GM21737 (cell line): ENCODE results near the gene DNM3.

Source experiments
- ATAC-seq: cut with Tn5 transposase; IDR thresholded peaks from one replicate; pipeline ENCODE4 v1.9.1; 2021; ENCODE audit warnings: mild to moderate bottlenecking, moderate library complexity; ENCODE audit not compliant: unreplicated experiment

Gene DNM3

GRCh38 chr1:172399756-172400721, 558.7 kb downstream of the DNM3 start:
- no peak for ATAC-seq

- ATAC-seq = no peak
Measured at GRCh38 chr1:172400722-172401105, 559.4 kb downstream of the DNM3 start.

GRCh38 chr1:172401477-172401876, 560.2 kb downstream of the DNM3 start:
- no peak for ATAC-seq

GRCh38 chr1:172401892-172402291, 560.6 kb downstream of the DNM3 start:
- no peak for ATAC-seq

- no peak for ATAC-seq
Measured at GRCh38 chr1:172402878-172403569, 561.7 kb downstream of the DNM3 start.

GRCh38 chr1:172404121-172404520, 562.8 kb downstream of the DNM3 start:
- ATAC-seq = no peak

- no peak for ATAC-seq
Measured at GRCh38 chr1:172405912-172406311, 564.6 kb downstream of the DNM3 start.

- no peak for ATAC-seq
Measured at GRCh38 chr1:172406968-172407367, 565.7 kb downstream of the DNM3 start.

- no peak for ATAC-seq
Measured at GRCh38 chr1:172408958-172409357, 567.7 kb downstream of the DNM3 start.

GRCh38 chr1:172410027-172410426, 568.7 kb downstream of the DNM3 start:
- no peak for ATAC-seq

GRCh38 chr1:172411791-172412338, 570.6 kb downstream of the DNM3 start:
- ATAC-seq = no peak

GRCh38 chr1:172414331-172414730, 573.0 kb downstream of the DNM3 start:
- no peak for ATAC-seq

GRCh38 chr1:172416496-172417035, 575.3 kb downstream of the DNM3 start:
- no peak for ATAC-seq

GRCh38 chr1:172417557-172417956, 576.3 kb downstream of the DNM3 start:
- no peak for ATAC-seq

- no peak for ATAC-seq
Measured at GRCh38 chr1:172420385-172420784, 579.1 kb downstream of the DNM3 start, which contains the start of gene C1orf105. Gene C1orf105 (plus strand): TSS chr1:172420685. CDS start chr1:172420886, 201 bp downstream.

GRCh38 chr1:172421974-172422604, 580.8 kb downstream of the DNM3 start:
- no peak for ATAC-seq

GRCh38 chr1:172423336-172423735, 582.0 kb downstream of the DNM3 start:
- ATAC-seq = no peak

- ATAC-seq = no peak
Measured at GRCh38 chr1:172425339-172425738, 584.0 kb downstream of the DNM3 start.

GRCh38 chr1:172427191-172427590, 585.9 kb downstream of the DNM3 start:
- ATAC-seq = no peak

- no peak for ATAC-seq
Measured at GRCh38 chr1:172429331-172430127, 588.2 kb downstream of the DNM3 start.
